AG08396 (cell line): ENCODE results near the gene WWC1.
"Not testable (repeated sequence)": the region's sequence is repeated elsewhere in the genome, so short reads cannot be mapped to it uniquely, and the experiment has no call there.

Source experiments
- DNase-seq: peaks from one replicate; pipeline ENCODE4 v3.0.0; 2012; ENCODE audit warnings: low spot score, mixed read lengths

WWC1 gene

DNA sequence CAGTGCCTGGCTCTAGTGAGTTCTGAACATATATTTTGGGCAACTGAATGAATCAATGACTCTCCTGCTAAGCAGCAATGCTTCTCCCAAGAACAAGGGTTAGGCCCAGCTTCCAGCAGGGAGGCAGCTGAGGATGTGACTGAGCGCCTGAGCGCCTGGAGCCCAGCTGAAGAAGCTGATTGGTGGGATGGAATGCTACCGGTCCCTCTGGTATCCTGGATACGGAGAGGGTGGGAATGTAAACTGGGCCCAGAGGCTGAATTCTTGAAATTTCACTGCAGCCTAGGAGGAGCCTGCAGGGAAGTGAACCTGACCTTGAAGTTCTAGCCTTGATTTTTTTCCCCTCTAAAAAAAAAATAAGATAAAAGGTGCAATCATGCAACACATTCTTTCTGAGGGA lies 43.2 kb downstream of the WWC1 start:
- DNase-seq, result peak; percentile 84

DNA sequence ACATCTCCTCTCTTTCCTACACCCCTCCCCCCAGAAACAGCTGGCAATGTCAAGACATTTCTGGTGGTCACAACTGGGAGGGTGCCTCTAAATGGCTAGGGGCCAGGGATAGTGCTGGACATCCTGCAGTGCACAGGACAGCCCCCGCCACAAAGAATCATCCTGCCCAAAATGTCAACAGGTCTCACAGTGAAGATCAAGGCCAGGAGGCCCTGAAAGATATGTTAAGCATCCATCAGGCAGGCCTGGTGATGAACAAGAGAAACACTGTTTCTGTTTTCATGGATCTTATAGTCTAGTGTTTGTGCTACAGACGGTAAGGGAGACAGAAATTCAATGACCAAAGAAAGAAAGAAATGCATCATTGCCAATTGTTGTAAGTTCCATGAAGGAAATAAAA lies 45.9 kb downstream of the WWC1 start:
- no peak for DNase-seq

DNA sequence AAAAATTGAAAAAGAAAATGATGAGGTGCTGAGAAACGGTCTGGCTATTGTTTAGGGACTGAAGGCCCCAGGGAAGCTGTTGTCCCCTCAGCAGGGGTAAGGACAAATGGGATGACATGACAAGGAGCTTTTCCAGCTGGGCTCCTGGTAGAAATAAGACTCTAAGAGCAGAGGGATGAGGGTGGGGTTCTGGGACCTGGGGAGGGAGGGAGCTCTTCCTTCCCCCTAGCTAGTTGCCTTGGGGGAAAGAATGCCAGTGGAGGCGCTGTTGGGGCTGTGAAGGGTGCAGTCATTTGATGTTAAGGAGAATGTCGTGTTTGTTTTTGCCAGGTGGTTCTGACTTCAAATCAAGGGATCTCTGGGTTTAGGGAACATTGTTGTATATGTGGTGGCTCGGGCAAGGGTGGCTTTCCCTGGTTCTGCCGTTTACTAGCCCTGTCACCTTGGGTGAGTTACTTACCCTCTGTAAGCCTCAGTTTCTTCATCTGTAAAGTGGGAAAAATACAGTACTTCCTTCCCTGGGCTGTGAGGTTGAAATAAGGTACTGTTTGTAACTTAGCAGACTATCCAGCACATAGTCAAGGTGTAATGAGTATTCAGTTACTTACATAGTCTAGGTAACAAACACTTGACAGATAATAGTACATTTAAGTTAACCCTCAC lies 47.8 kb downstream of the WWC1 start:
- no peak for DNase-seq

DNA sequence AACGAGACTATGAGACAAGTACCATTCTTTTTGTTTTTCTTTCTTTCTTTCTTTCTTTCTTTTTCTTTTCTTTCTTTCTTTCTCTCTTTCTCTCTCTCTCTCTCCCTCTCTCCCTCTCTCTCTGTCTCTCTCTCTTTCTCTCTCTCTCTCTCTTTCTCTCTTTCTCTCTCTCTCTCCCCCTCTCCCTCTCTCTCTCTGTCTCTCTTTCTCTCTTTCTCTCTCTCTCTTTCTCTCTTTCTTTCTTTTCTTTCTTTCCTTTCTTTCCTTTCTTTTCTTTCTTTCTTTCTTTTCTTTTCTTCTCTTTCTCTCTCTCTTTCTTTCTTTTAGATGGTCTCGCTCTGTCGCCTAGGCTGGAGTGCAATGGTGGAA lies 48.3 kb downstream of the WWC1 start:
- not testable (repeated sequence) for DNase-seq

DNA sequence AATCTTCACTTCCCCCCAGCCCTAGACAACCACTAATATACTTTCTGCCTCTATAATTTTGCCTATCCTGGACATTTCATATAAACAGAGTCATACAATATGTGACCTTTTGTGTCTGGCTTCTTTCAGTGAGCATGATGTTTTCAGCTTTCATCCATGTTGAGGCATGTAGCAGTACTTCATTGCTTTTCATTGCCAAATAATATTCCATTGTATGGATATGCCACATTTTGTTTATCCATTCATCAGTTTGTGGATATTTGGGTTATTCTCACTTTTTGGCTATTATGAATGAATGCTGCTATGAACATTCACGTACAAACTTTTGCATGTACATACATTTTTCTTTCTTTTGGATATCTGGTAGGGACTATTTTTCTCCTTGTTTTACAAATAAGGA lies 49.0 kb downstream of the WWC1 start:
- no peak for DNase-seq

DNA sequence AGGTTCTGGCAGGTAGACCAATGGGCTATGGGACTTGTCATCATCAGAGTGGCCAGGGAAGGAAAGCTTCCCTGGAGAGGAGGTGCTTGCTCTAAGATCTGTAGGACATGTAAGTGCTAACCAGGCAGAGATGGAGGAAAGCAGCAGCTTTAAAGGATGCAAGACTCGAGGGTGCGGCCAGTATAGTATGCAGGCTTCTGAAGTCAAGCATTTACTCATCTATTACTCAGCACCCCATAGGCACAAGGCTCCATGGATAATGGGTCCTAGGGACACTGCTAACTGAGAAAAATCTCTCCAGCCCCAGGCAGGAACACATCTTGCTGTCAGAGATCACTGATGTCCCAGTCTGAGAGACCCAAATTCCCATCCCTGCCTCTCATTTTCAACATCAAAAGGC lies 49.7 kb downstream of the WWC1 start:
- no peak for DNase-seq

DNA sequence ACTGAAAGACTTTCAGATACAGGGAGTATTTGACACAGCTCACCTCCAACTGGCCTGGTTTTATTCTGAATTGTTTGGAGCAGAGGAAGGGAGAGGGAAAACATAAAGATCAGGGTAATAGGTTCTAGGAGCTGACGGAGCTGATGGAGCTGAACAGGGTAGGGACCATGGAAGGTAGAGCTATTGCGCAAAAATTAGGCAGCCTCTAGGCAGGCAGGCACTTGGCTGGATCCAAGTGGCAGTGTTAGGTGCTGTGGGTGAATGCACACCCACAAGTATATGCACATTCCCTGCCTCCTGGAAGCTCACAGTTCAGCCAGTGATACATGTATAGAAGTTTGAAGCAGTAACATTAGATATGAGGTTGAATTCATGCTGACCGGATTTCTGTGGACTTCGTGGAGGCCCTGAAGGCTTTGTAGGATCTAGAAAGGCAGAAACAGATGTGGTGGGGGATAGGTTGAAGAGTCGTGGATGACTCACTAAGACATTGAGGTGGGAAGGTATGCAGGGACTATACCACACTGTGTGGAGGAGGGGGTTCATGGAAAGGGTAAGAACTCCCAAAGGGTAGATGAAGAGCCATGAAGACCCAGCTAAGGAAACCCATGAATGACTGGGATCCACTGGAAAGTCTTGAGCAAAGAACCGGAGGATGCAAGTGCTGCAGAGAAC lies 50.8 kb downstream of the WWC1 start:
- no peak for DNase-seq

DNA sequence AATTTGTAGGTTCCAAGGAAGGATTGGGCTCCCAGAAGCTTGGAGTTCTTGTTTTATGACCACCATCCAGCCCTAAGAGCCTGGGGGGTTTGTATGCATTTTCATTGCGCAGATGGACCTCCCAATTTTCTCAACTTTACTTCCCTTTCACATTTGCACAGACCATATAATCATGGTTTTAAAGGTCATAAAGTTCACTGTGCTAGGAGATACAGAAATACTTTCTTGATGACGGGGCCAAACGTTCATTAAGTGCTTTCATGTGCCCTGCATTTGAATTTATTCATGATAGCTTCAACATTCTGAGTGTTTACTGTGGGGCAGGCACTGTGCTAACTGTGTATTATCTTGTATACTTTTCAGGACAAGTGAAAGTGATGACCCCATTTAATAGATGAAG lies 51.5 kb downstream of the WWC1 start:
- no peak for DNase-seq

DNA sequence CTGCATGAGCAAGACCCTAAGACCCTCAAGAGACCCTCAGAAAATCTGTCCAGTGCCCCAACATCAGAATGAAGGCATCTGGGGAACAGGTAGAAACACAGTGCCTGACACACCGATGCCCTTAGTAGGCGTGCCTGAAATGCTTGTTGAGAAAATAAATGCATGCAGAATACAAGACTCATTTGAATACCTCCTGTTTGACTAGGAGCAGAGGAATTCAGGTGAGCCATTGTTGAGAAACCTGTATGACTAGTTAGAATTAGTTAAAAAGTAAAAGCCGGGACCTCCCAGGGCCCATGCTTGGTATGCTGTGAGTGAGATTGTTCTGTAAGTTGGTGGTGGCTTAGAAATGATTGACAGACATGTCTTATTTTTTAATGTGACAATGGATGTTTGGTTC lies 55.0 kb downstream of the WWC1 start:
- no peak for DNase-seq

DNA sequence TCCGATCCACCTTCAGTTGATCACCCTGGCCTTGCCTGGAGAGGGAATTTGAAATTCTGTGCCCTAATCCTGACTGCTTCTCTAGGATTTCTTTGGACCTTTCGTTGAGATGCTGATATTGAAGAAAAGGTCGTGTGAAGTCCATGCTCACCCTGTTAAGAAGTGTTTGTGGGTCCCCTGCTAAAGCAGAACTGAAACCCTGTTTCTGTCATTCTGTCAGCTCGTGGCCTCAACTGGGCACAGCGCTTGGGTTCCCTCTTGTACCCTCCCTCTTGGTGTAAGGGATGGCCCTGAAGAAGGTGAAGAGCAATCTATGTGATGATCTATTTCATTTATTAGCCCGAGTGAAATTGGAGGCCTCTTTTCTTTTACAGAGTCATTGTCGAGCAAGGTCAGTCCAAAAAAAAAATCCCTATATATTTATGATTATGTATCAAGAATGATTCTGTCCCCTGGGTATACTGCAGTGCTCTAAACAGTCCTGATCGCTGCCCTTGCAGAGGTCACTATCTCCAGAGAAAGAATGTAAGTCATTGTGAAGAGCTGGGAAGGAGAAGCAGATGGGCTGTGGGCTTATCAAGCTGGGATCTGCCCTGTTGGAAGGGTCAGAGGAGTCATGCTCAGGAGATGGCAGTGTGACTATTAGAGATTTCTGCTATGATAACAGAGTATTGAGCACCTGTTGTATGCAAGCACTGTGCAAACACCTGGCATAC lies 56.1 kb downstream of the WWC1 start:
- DNase-seq, result no peak

DNA sequence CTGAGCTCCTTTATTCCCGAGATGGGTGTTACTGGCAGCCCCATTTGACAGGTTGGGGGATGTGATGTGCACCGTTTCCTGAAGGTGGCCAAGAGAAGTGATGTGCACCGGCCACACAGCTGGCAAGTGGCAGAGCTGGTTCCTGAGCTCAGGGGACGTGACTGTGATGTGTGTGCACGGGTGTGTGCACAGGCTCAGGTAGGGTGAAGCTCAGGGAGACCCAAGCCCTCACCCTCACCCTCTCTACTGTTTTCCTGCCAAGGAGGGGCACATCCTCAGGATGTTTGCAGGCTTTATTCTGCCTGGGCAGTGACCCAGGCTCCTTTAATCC lies 56.6 kb downstream of the WWC1 start:
- DNase-seq, result no peak

DNA sequence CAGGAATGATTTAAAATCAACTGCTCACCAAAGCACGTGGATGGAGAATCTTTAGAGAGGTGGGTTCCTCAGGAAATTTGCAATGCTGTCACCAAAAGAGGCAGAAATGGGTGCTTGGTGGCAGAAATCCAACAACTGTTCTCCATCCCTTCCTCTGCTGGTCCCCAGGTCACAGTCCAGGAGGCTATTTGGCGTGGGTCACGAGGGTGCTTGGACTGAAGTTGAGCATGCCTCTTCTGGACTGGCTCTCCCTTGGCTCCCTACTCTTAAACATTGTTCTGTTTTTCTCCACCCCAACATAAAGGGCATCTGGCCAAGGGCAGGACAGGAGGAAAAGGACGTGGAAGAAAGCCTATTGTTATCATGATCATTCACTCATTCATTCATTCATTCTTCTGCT lies 58.9 kb downstream of the WWC1 start:
- no peak for DNase-seq

DNA sequence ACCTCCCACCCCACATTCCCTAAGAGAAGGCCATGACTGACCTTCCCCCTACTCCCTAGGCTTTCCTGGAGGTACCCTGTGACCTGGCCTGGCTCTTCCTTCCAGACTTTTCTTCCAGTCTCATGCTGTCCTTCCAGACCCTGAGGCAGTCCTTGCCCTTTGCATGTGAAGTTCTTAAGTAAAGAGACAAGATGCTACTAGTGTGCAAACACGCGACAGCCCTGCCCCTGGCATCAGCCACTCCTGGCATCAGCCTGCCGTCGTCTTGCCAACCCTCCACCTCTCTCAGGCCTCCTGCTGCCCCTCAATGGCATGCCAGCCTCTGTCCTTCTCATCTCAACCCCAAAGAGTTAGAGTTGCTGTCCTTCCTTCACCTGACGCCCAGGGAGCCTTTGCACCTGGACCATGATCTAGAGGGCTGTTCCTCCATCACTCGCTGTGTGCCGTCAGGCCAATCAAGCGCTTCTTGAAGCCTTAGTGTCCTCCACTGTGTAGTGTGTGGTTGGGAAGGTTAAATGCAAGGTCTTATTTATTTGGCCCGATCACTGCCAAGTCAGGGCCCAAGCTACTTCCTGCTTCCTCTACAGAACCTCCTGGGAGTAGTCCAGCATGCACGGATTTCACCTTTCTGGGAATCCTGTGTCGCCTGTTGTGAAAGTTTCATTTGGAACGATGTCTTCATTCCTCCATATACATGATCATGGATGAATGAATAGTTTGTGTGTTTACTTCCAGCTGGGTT lies 61.9 kb downstream of the WWC1 start:
- DNase-seq, result no peak

DNA sequence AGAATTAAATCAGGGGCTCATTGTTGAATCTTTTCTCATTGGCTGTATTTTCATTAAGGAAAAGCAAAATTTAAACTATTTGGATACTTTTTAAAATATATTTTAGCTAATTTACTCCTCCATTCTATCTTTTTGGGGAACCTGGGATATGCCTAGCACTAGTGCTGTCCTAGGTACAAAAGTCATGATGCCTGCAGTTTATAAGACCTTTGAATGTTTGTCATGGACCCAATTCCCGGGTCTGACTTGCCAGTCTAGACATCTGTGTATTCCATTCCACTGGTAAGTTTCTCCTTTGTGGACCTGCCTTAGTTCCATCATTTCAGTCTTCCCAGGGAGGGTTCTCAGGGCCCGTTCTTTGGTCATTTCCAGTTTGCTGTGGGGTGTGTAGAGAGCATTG lies 63.0 kb downstream of the WWC1 start:
- DNase-seq, result no peak

DNA sequence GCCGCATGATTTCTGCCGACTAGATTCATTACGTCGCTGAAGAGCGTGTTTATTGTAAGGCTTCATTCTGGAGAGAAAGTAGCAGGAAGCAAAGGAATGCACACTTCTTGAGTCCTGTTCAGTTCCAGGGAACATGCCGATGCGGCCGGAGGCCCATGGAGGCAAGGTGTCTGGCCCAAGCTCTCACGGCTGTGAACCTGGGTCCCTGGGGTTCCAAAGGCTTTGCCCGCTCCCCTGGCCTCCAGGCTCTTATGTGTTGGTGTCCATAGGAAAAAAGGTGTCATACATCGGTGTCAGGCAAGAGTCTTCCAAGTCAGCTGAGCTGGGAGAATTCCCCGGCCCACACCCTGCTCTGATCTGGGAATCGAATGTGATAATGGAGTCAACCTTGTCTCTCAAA lies 64.7 kb downstream of the WWC1 start:
- DNase-seq, result no peak

DNA sequence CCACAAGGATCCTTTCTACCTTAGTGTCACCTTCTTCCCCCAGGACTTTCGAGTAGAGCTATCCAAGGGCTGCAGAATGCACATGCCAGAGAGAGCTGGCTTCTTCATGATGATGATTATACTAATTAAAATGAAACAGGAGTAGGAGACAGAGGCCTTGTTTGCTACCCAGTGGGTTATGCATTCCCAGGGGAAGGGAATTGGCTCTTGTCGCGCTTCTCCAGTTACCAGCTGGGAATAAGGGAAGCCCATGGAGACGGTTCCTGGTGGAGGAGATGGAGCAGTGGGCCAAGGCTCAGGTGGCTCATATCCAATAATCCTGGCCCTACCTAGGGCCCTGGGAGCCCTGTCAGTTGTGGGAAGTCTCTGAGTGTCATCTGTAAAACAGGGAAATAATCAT lies 65.1 kb downstream of the WWC1 start:
- no peak for DNase-seq

DNA sequence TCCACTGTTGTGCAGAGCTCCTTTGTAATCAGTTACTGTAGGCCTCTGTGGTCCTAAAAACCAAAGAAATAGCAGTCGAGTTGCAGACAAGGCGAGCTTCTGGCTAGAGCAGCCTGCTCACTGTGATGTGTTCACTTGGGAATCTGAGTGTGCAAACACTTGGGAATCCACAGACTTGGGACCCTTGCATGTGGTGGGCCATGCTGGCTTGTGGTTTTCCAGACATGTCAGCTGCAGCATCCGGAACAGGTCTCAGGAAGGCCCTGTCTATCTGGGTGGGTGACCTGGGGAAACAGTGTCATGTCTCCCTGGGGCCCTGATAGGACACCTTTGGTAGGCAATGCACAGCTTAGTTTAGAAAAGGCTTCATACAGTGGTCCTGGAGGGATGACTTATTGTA lies 66.4 kb downstream of the WWC1 start:
- no peak for DNase-seq

DNA sequence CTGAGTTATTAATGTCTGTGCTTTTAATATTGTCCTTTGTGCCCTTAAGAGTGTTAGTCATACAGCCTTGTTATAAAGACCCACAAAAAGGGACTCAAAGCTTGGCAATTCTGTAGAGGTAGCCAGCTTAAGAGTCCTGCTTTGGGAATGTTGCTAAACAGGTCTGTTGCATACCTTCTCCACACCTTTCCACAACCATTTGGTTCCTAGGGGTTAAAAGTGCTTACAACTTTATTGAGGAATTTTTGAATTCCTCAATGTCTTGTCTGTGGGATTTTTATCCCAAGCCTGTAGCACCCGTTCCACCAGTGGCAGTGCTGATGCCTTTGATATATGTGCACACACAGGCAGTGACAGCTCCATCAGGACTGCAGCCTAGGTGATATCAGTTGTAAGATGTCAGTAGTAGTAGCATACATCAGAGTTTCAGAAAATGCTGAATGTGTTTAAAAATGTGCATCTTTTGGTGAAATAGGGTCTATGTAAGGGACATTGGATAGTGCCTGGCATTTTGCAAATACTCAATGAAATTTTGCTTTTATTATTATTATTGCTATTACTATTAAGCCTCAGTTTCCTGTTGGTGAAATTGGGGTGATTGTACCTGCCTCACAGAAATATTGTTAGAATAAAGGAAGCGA lies 68.5 kb downstream of the WWC1 start:
- DNase-seq, result no peak

DNA sequence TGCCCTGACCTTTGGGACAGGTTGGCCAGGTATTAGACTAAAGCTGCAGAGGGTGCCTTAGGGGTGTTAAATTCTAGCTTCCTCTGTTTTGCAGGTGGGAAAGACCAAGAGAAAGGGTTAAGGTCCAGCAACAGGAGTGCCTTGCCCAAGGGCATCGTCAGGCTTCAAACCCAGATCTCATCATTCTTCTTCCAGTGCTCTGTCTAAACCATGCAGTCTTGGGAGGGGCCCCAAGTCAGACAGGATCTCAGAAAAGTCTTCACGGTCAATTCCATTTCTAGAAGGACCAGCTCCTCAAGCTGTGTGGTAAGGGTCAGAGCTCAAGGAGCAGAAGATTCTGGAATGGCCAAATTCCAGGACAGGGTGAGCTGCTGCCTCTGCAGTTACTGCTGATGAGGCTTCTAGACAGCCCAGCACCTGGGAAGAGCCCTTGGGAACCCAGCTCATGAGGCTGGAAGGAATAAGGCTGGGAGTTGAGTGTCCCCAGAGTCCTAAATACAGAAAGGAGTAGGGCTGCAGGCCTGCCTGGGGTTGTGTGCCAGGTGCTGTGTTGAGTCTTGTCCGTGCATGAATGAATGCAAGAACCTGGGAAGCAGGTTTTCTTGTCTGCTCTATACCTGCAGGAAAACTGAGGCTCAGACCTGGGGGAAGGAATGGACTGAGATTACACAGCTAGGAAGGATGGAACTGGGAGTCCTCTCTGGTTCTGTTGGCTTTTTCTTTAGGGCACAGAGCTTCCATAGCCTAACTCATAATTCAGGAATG lies 69.3 kb downstream of the WWC1 start:
- no peak for DNase-seq

DNA sequence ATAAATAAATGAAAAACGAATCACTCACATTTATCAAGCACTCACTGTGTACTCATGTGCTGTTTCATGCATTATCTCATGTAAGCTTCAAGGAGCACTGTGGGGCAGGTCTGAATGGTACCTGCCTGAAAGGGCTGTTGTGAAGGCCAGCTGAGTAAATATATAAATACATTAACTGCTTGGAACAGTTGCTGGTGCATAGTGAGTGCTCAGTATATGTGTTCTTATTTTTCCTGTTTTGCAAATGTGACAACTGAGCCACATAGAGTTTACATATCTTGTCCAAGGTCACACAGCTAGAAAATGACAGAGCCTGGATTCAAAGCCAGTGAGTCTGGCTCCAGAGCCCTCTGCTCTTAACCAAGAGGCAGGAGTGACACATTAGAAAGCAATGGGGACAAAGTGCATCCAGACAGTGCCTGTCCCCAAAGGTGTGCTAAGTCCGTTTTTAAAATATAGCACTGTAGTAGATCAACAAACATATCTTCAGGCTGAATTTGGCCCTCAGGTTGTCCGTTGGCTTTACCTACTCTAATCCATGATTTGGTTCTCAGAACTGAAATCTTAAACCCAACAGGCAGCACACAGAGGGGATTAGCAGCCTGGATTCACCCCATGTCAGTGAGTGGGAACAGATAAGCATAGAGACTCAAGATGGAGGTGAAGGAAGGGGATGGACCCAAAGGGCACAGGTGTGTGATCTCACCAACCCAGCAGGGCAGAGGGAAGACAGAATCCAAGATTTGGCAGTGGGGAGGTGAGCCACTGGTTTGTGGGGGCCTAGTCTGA lies 70.8 kb downstream of the WWC1 start:
- no peak for DNase-seq

DNA sequence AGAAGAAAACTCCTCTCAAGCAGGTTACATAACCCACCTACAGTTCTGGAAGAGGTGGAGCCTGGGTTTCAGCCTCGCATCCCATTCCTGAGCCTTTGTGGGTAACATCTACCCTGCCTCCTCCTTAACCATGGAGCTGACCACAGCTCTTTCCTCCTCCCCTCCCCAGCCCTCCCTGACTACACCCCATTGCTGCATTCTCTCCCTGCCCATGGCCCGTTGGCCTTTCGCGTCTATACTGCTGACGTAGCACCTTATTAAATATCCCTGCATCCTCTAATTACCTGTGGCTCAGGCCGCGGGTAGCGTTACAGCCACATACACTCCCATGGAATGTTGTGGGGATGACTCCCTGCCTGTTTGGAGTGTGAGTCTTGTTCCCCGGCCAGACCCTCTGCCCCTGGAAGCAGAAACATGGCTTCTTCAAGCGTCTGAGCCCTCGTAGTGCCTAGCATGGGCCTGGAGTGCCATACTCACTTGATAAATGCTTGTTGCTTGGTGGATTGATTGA lies 72.8 kb downstream of the WWC1 start:
- no peak for DNase-seq
